ENCODE data around the gene PTAFR. TPM values are rescaled to one million over a fixed set of nuclear protein-coding genes. Genes with fewer than 3 reads are reported as not detected.

PTAFR gene
- total and polyA plus RNA-seq, 2 of the 8 experiments (the other 6 are each of a cell fraction or from before 2014, with no cell fraction given) = 1.2 to 4.9 TPM

GRCh38 chr1:28114844-28115243, 61.6 kb downstream of the PTAFR start:
- no peak overlapping the region for H2BK15ac ChIP-seq (ENCODE audit: low read length)
- H3K36me3 ChIP-seq (ENCODE audit: control insufficient read depth in 2 of 4, insufficient read depth in 4 of 4, low read length in 3 of 4) = no peaks in the 10 kb centered on the region
- no peak overlapping the region for H3K4me2 ChIP-seq (ENCODE audit: insufficient read depth in 1 of 2, low read depth in 2 of 2, low read length in 2 of 2)
- no peak overlapping the region for H2AFZ ChIP-seq (ENCODE audit: low read length)
- no peak overlapping the region for H4K8ac ChIP-seq (ENCODE audit: extremely low read depth, insufficient read depth, low read length)
- no peak overlapping the region for H2BK12ac ChIP-seq (ENCODE audit: low read depth, low read length)
- H3K4me1 ChIP-seq (replicated peaks in 1 of 4; ENCODE audit: control insufficient read depth in 3 of 4, insufficient read depth in 4 of 4, low read length in 3 of 4) = no peaks in the 10 kb centered on the region
- H3K4ac ChIP-seq (replicated peaks; ENCODE audit: insufficient read length, low read depth, low read length) = no peak overlapping the region
- no peak overlapping the region for H3K4me3 ChIP-seq (ENCODE audit: extremely low read depth in 1 of 4, insufficient read depth in 2 of 4, low read depth in 3 of 4, low read length in 4 of 4)
- WGBS, 2 experiments (ENCODE audit: extremely low coverage in 1 of 2, insufficient coverage in 1 of 2, insufficient read length in 1 of 2, insufficient replicate concordance in 2 of 2, low coverage in 1 of 2, low lambda C conversion rate in 2 of 2, missing lambda C conversion rate in 1 of 2) = 100% methylated on average over 1 of the region's 2 CpGs; no CpG with 5 or more reads in 1 of the 2 experiments
- H3K9ac ChIP-seq (replicated peaks in 1 of 4; ENCODE audit: extremely low read depth in 1 of 4, low read depth in 3 of 4, low read length in 3 of 4) = no peak overlapping the region
- no peaks in the 10 kb centered on the region for H3K79me1 ChIP-seq (ENCODE audit: low read depth, low read length)
- H3K27ac ChIP-seq (ENCODE audit: low read depth, low read length) = no peak overlapping the region
- 0 out of 2 replicates have a peak, but pooled peaks cover 1% of the 10 kb centered on the region for H3K23me2 ChIP-seq (ENCODE audit: low read depth, low read length)
- no peak overlapping the region for H4K5ac ChIP-seq (ENCODE audit: insufficient read length, low read depth, low read length)
- no peak overlapping the region for H4K91ac ChIP-seq (replicated peaks; ENCODE audit: insufficient read length, low read length)
- no peak for FAIRE-seq
- H3K14ac ChIP-seq (ENCODE audit: insufficient read length) = no peak overlapping the region
- ChIA-PET CTCF (ENCODE audit: partially characterized antibody) (interaction anchor here (0.6 to 5.6 kb wide), 6 partner anchors 8 to 94 kb away, joined by 4 to 80 read pairs (median 7); partner anchors contain the start of gene EYA3), POLR2A (ENCODE audit: partially characterized antibody) (interaction anchor here (0.6 kb wide), 1 partner anchor 166 kb away, joined by 3 read pairs; no protein-coding TSS in a partner anchor)
- no peak for DNase-seq (ENCODE audit: low read depth in 1 of 2, low spot score in 2 of 2)
- no peak overlapping the region for H3K23ac ChIP-seq (ENCODE audit: insufficient read length)
- no peak overlapping the region for H2BK20ac ChIP-seq (ENCODE audit: low read length)
- no peak overlapping the region for H2BK120ac ChIP-seq (replicated peaks; ENCODE audit: low read depth, low read length)
- no peak overlapping the region for H3K56ac ChIP-seq (replicated peaks; ENCODE audit: insufficient read length, low read depth, low read length)
- H3K79me2 ChIP-seq (ENCODE audit: control insufficient read depth in 1 of 2, insufficient read depth in 2 of 2, low read length in 2 of 2) = no peaks in the 10 kb centered on the region
- H3K18ac ChIP-seq (ENCODE audit: extremely low read depth, low read length) = no peak overlapping the region
- no peaks in the 10 kb centered on the region for H3K9me3 ChIP-seq (ENCODE audit: insufficient read depth in 2 of 2, low read depth in 1 of 2, low read length in 1 of 2)
- TF ChIP-seq NRF1 (IDR thresholded peaks at IDR 0.05; ENCODE audit: low read depth, low read length) = no peak
- TF ChIP-seq EGR1 (IDR thresholded peaks at IDR 0.05; ENCODE audit: borderline replicate concordance, low read depth, low read length) = no peak
- TF ChIP-seq GABPA (IDR thresholded peaks at IDR 0.05; ENCODE audit: borderline replicate concordance, insufficient read depth, low read length) = no peak
- no peak for TF ChIP-seq GTF2F1 (IDR thresholded peaks at IDR 0.05; ENCODE audit: borderline replicate concordance, low read depth, low read length)
- no peak for TF ChIP-seq JUND (IDR thresholded peaks at IDR 0.05; ENCODE audit: low read length)
- TF ChIP-seq SAP30 (IDR thresholded peaks at IDR 0.05; ENCODE audit: insufficient read depth, insufficient replicate concordance, low read length) = no peak
- TF ChIP-seq TBP (IDR thresholded peaks at IDR 0.05; ENCODE audit: low read depth, low read length) = no peak
- no peak for TF ChIP-seq JUN (IDR thresholded peaks at IDR 0.05; ENCODE audit: low read depth, low read length)
- TF ChIP-seq SIRT6 (IDR thresholded peaks at IDR 0.05; ENCODE audit: low read length) = no peak
- TF ChIP-seq EZH2 (IDR thresholded peaks at IDR 0.05; ENCODE audit: low read depth, low read length, severe bottlenecking) = no peak
- no peak for TF ChIP-seq POLR2A (IDR thresholded peaks at IDR 0.05; ENCODE audit: control extremely low read depth in 1 of 2, low read depth in 2 of 2, low read length in 2 of 2)
- no peak overlapping the region for H2AK5ac ChIP-seq (ENCODE audit: low read depth, low read length)
- no peaks in the 10 kb centered on the region for H4K20me1 ChIP-seq (replicated peaks in 1 of 2; ENCODE audit: control insufficient read depth in 1 of 2, insufficient read depth in 2 of 2, low read length in 2 of 2)
- no peak overlapping the region for H2BK5ac ChIP-seq (ENCODE audit: low read depth, low read length)
- no peaks in the 10 kb centered on the region for H3K27me3 ChIP-seq (replicated peaks in 1 of 4; ENCODE audit: control insufficient read depth in 3 of 4, extremely low read depth in 1 of 4, insufficient read depth in 3 of 4, low read length in 3 of 4)
